H9 (cell line): ENCODE data around the gene SLC35G1. TPM values are rescaled to one million over a fixed set of nuclear protein-coding genes. Genes with fewer than 3 reads are reported as not detected.

Experiments
- DNase-seq: peaks from one replicate; pipeline ENCODE4 v3.0.0-alpha.2; 2017
- H2AFZ ChIP-seq: one replicate; pipeline ENCODE4 v1.6.1; 2013; ENCODE audit warnings: mild to moderate bottlenecking, low read length, control low read depth, moderate library complexity
- H2AK5ac ChIP-seq: 2 replicates; pipeline ENCODE4 v1.6.1; 2013; ENCODE audit warnings: low read length, control low read depth, mixed read lengths; ENCODE audit not compliant: insufficient read length
- H2BK120ac ChIP-seq: one replicate; pipeline ENCODE4 v1.6.1; 2013; ENCODE audit warnings: low read depth, mild to moderate bottlenecking, low read length, control low read depth, inconsistent platforms; ENCODE audit not compliant: poor library complexity, severe bottlenecking
- H2BK12ac ChIP-seq: 2 replicates; pipeline ENCODE4 v1.6.1; 2013; ENCODE audit warnings: low read length, control low read depth, mixed read lengths, low read depth; ENCODE audit not compliant: insufficient read length
- H2BK15ac ChIP-seq: 2 replicates; pipeline ENCODE4 v1.6.1; 2013; ENCODE audit warnings: low read depth, low read length, control low read depth
- H2BK20ac ChIP-seq: one replicate; pipeline ENCODE4 v1.6.1; 2013; ENCODE audit warnings: low read depth, mild to moderate bottlenecking, low read length, control low read depth, inconsistent platforms; ENCODE audit not compliant: poor library complexity, severe bottlenecking
- H2BK5ac ChIP-seq: 2 replicates; pipeline ENCODE4 v1.6.1; 2013; ENCODE audit warnings: low read length, control low read depth, mixed read lengths; ENCODE audit not compliant: insufficient read length
- H3K14ac ChIP-seq: 2 replicates; pipeline ENCODE4 v1.6.1; 2013; ENCODE audit warnings: low read length, control low read depth; ENCODE audit not compliant: insufficient read depth
- H3K18ac ChIP-seq: 2 replicates; pipeline ENCODE4 v1.6.1; 2013; ENCODE audit warnings: low read depth, mild to moderate bottlenecking, mixed read lengths, low read length, control low read depth; ENCODE audit not compliant: insufficient read length
- H3K23ac ChIP-seq: 2 replicates; pipeline ENCODE4 v1.6.1; 2013; ENCODE audit warnings: low read length, control low read depth, mixed read lengths, low read depth; ENCODE audit not compliant: insufficient read length
- H3K23me2 ChIP-seq: 2 replicates; pipeline ENCODE4 v1.6.1; 2013; ENCODE audit warnings: low read depth, mild to moderate bottlenecking, mixed read lengths, low read length, control low read depth; ENCODE audit not compliant: insufficient read length, poor library complexity, severe bottlenecking
- H3K27ac ChIP-seq: 2 replicates; pipeline ENCODE4 v1.5.1; 2013; ENCODE audit warnings: low read length, control low read depth, mixed read lengths, low read depth; ENCODE audit not compliant: insufficient read length
- H3K27me3 ChIP-seq: 2 replicates; pipeline ENCODE4 v1.6.1; 2013; ENCODE audit warnings: low read length, control low read depth, inconsistent platforms; ENCODE audit not compliant: insufficient read depth
- H3K4ac ChIP-seq: 2 replicates; pipeline ENCODE4 v1.6.1; 2013; ENCODE audit warnings: low read depth, mild to moderate bottlenecking, control low read depth, inconsistent platforms, low read length, moderate library complexity
- H3K4me1 ChIP-seq: 2 replicates; pipeline ENCODE4 v1.6.1; 2013; ENCODE audit warnings: low read length, control low read depth, inconsistent platforms; ENCODE audit not compliant: insufficient read depth
- H3K4me2 ChIP-seq: 2 replicates; pipeline ENCODE4 v1.6.1; 2013; ENCODE audit warnings: low read length, control low read depth, mixed read lengths; ENCODE audit not compliant: insufficient read length, insufficient read depth
- H3K56ac ChIP-seq: 2 replicates; pipeline ENCODE4 v1.6.1; 2013; ENCODE audit warnings: low read depth, mild to moderate bottlenecking, mixed read lengths, low read length, control low read depth; ENCODE audit not compliant: insufficient read length
- H3K79me1 ChIP-seq: 2 replicates; pipeline ENCODE4 v1.6.1; 2013; ENCODE audit warnings: low read depth, mild to moderate bottlenecking, moderate library complexity, low read length, control low read depth, inconsistent platforms; ENCODE audit not compliant: insufficient read depth, poor library complexity, severe bottlenecking
- H3K79me2 ChIP-seq: 2 replicates; pipeline ENCODE4 v1.6.1; 2013; ENCODE audit warnings: low read length, control low read depth, inconsistent platforms; ENCODE audit not compliant: insufficient read depth
- H3K9ac ChIP-seq: 2 replicates; pipeline ENCODE4 v1.6.1; 2013; ENCODE audit warnings: low read length, control low read depth, mixed read lengths; ENCODE audit not compliant: insufficient read length; ENCODE audit errors: extremely low read depth
- H3K9me3 ChIP-seq: one replicate; pipeline ENCODE4 v1.6.1; 2013; ENCODE audit warnings: low read depth, low read length, inconsistent platforms; ENCODE audit not compliant: control insufficient read depth
- H3T11ph ChIP-seq: one replicate; pipeline ENCODE4 v1.6.1; 2013; ENCODE audit warnings: mild to moderate bottlenecking, low read length, control low read depth, inconsistent platforms
- H4K20me1 ChIP-seq: one replicate; pipeline ENCODE4 v1.6.1; 2013; ENCODE audit not compliant: control insufficient read depth, insufficient read length, insufficient read depth
- H4K5ac ChIP-seq: 2 replicates; pipeline ENCODE4 v1.6.1; 2013; ENCODE audit warnings: low read depth, mild to moderate bottlenecking, mixed read lengths, low read length, control low read depth; ENCODE audit not compliant: insufficient read length
- H4K8ac ChIP-seq: replicated peaks from 2 replicates; pipeline ENCODE4 v1.6.1; 2013; ENCODE audit warnings: low read length, control low read depth, mixed read lengths, low read depth; ENCODE audit not compliant: insufficient read length
- H4K91ac ChIP-seq: 2 replicates; pipeline ENCODE4 v1.6.1; 2013; ENCODE audit warnings: low read depth, mild to moderate bottlenecking, moderate library complexity, mixed read lengths, low read length, control low read depth; ENCODE audit not compliant: insufficient read length
- H3K27ac Mint-ChIP-seq, 3 experiments: 2 replicates in 2 of 3; 3 replicates in 1 of 3; pipeline ENCODE4 v1.8.0; 2020 to 2021; ENCODE audit warnings: mixed read lengths in 3 of 3, mild to moderate bottlenecking in 1 of 3, moderate library complexity in 1 of 3
- H3K27me3 Mint-ChIP-seq: 2 replicates; pipeline ENCODE4 v1.8.0; 2021; ENCODE audit warnings: low read depth, mild to moderate bottlenecking, moderate library complexity, mixed read lengths
- H3K36me3 Mint-ChIP-seq, 3 experiments: 2 replicates in 2 of 3; 3 replicates in 1 of 3; pipeline ENCODE4 v1.8.0; 2020 to 2021; ENCODE audit warnings: low read depth in 3 of 3, mixed read lengths in 3 of 3; ENCODE audit not compliant: insufficient read depth in 1 of 3
- H3K4me1 Mint-ChIP-seq, 2 experiments: 2 replicates each; pipeline ENCODE4 v1.8.0; 2020; ENCODE audit warnings: mixed read lengths in 2 of 2
- H3K4me3 Mint-ChIP-seq, 2 experiments: 2 replicates in 1 of 2; 3 replicates in 1 of 2; pipeline ENCODE4 v1.8.0; 2020 to 2021; ENCODE audit warnings: mild to moderate bottlenecking in 2 of 2, mixed read lengths in 2 of 2, moderate library complexity in 1 of 2
- H3K9me3 Mint-ChIP-seq, 2 experiments: 2 replicates in 1 of 2; 3 replicates in 1 of 2; pipeline ENCODE4 v1.8.0; 2020; ENCODE audit warnings: mild to moderate bottlenecking in 2 of 2, mixed read lengths in 2 of 2, moderate library complexity in 1 of 2
- WGBS: extraction: QIAGEN DNeasy Blood & Tissue Kit; methylation state at CpG from one replicate; pipeline ENCODE4 v1.1.7; 2013; ENCODE audit warnings: missing lambda C conversion rate, low lambda C conversion rate, mixed read lengths; ENCODE audit not compliant: insufficient read length; ENCODE audit errors: extremely low coverage; 5-methylcytosine and 5-hydroxymethylcytosine counted together
- total RNA-seq: library from RNA; stranded (reverse); gene quantifications from 2 replicates; pipeline ENCODE4 v1.2.1, GENCODE V29; 2021
- TF ChIP-seq, protein P1 (sequence below): fragments of 200-600 bp; sonication (generic); conservative IDR thresholded peaks from 3 replicates; pipeline ENCODE4 v1.8.0; 2021; ENCODE audit warnings: antibody characterized with exemption, mild to moderate bottlenecking

SLC35G1 gene
- total RNA-seq, 1 experiment from 2014 or later: 6.3 TPM

DNA sequence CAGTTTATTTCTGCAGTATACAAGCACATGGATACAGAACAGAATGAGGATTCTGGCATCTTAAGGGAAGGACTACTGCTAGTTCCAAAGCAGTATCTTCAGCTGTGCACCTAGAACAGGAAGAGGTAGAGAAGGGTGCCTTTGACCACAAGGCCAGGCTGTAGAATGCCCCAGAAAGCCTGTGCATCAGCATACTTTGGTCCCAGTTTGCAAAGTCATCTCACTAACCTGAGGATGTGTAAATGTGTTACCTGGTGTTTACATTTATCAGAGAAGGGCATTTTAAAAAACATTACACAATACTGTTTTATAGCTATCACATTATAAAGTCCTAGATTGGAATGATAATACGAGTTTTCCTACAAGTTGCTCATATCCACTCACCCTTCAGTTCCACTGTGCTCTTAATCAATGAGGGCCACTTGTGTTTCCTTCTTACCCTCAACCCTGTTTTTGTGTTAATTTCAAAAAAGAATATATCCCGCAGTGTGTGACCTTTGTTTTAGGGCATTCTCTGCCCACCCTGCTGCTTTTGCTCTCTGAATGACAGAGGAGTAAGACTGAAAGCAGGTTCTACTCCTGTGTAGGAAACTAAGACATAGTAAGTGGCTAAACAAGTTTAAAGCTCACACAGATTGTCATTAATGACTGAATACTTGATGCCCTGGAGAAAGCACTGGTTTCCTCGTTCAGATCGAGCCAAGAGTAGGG is 3.4 kb downstream of the SLC35G1 start:
- no peak overlapping the region for H4K8ac ChIP-seq
- WGBS: no CpG with 5 or more reads among the region's 4 CpGs
- no peak overlapping the region for H2BK12ac ChIP-seq
- H4K20me1 ChIP-seq: no peaks in the 10 kb centered on the region
- H3K9me3 Mint-ChIP-seq: no peaks in the 10 kb centered on the region
- no peak overlapping the region for H3K56ac ChIP-seq
- peaks cover 7% of the 10 kb centered on the region for H3K23me2 ChIP-seq
- peaks cover 32% of the 10 kb centered on the region for H3K27me3 Mint-ChIP-seq
- no peak overlapping the region for H3K9ac ChIP-seq
- peak overlapping the region; percentile 14 for H3K4me2 ChIP-seq
- TF ChIP-seq, protein P1, sequence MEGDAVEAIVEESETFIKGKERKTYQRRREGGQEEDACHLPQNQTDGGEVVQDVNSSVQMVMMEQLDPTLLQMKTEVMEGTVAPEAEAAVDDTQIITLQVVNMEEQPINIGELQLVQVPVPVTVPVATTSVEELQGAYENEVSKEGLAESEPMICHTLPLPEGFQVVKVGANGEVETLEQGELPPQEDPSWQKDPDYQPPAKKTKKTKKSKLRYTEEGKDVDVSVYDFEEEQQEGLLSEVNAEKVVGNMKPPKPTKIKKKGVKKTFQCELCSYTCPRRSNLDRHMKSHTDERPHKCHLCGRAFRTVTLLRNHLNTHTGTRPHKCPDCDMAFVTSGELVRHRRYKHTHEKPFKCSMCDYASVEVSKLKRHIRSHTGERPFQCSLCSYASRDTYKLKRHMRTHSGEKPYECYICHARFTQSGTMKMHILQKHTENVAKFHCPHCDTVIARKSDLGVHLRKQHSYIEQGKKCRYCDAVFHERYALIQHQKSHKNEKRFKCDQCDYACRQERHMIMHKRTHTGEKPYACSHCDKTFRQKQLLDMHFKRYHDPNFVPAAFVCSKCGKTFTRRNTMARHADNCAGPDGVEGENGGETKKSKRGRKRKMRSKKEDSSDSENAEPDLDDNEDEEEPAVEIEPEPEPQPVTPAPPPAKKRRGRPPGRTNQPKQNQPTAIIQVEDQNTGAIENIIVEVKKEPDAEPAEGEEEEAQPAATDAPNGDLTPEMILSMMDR: no peak
- 0 out of 2 replicates have a peak, but pooled peaks cover 2% of the 10 kb centered on the region for H3K79me2 ChIP-seq
- H3K27ac ChIP-seq: no peak overlapping the region
- no peak overlapping the region for H4K5ac ChIP-seq
- H3K18ac ChIP-seq: no peak overlapping the region
- H2AK5ac ChIP-seq: no peak overlapping the region
- H2BK20ac ChIP-seq: no peak overlapping the region
- H3K27me3 ChIP-seq: peaks cover 9% of the 10 kb centered on the region; the same call in 1 of the 2 replicates
- H4K91ac ChIP-seq: no peak overlapping the region
- H3T11ph ChIP-seq: no peak overlapping the region
- peaks cover 23 to 30% of the 10 kb centered on the region in 2 experiments for H3K4me1 Mint-ChIP-seq
- H3K9me3 ChIP-seq: no peaks in the 10 kb centered on the region
- no peak overlapping the region for H2BK15ac ChIP-seq
- H3K23ac ChIP-seq: no peak overlapping the region
- H3K4me1 ChIP-seq: peaks cover 7% of the 10 kb centered on the region
- H3K4ac ChIP-seq: no peak overlapping the region
- no peak overlapping the region for H2BK120ac ChIP-seq
- no peak for DNase-seq
- no peak overlapping the region for H2AFZ ChIP-seq
- H2BK5ac ChIP-seq: no peak overlapping the region
- H3K14ac ChIP-seq: no peak overlapping the region
- H3K27ac Mint-ChIP-seq: peak overlapping the region in 1 of 3 experiments; percentile 67; a peak in 2 of 7 replicates
- H3K4me3 Mint-ChIP-seq: no peak overlapping the region
- peaks cover 1 to 5% (median 2%) of the 10 kb centered on the region in 3 experiments; a peak in 5 of 7 replicates for H3K36me3 Mint-ChIP-seq
- H3K79me1 ChIP-seq: no peaks in the 10 kb centered on the region
